ENCODE measurements around the gene KCNAB3. TPM values are rescaled to one million over a fixed set of nuclear protein-coding genes. Genes with fewer than 3 reads are reported as not detected.
A peak's percentile ranks its signal among the peaks of the same experiment; 100 is the strongest.

KCNAB3 gene
- polyA plus RNA-seq, 3 donors: 11.7 TPM; not detected in 2

DNA sequence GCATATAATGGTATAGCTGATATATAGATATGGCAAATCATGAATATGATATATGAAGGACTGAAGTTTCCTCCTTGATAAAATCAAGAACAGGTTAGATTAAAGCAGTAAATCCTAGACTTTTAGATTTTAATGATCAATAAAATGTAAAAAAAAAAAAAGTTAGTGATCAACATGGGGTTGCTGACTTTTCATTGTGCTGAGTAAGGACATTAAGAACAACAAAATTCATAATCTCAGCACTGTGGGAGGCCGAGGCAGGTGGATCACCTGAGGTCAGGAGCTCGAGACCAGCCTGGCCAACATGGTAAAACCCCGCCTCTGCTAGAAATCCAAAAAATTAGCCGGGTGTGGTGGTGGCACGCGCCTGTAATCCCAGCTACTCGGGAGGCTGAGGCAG, 51.4 kb downstream of the KCNAB3 start:
- H3K4me3 ChIP-seq (replicated peaks in 1 of 3; ENCODE audit: low read depth in 2 of 3, low read length in 3 of 3): no peak overlapping the region
- no peak overlapping the region for H3K4me3 Mint-ChIP-seq
- no peaks in the 10 kb centered on the region for H3K36me3 ChIP-seq (replicated peaks in 1 of 2; ENCODE audit: control insufficient read depth in 1 of 2, insufficient read depth in 2 of 2, low read length in 2 of 2)
- peaks cover 5 to 6% of the 10 kb centered on the region in 2 donors for H3K36me3 Mint-ChIP-seq
- 100% methylated on average over 5 of the region's 7 CpGs for WGBS (ENCODE audit: insufficient coverage)
- TF ChIP-seq, protein P1, sequence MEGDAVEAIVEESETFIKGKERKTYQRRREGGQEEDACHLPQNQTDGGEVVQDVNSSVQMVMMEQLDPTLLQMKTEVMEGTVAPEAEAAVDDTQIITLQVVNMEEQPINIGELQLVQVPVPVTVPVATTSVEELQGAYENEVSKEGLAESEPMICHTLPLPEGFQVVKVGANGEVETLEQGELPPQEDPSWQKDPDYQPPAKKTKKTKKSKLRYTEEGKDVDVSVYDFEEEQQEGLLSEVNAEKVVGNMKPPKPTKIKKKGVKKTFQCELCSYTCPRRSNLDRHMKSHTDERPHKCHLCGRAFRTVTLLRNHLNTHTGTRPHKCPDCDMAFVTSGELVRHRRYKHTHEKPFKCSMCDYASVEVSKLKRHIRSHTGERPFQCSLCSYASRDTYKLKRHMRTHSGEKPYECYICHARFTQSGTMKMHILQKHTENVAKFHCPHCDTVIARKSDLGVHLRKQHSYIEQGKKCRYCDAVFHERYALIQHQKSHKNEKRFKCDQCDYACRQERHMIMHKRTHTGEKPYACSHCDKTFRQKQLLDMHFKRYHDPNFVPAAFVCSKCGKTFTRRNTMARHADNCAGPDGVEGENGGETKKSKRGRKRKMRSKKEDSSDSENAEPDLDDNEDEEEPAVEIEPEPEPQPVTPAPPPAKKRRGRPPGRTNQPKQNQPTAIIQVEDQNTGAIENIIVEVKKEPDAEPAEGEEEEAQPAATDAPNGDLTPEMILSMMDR (IDR thresholded peaks at IDR 0.05): no peak
- no peak for DNase-seq
- peaks cover 50% of the 10 kb centered on the region for H3K79me2 ChIP-seq (ENCODE audit: insufficient read depth, low read length)
- no peaks in the 10 kb centered on the region for H3K27me3 ChIP-seq (ENCODE audit: control insufficient read depth in 2 of 2, insufficient read depth in 2 of 2, low read length in 2 of 2)
- H3K9ac ChIP-seq (ENCODE audit: insufficient read depth, low read length, poor library complexity, severe bottlenecking): no peak overlapping the region
- peaks cover 57 to 75% of the 10 kb centered on the region in 2 donors for H3K4me1 ChIP-seq (ENCODE audit: control insufficient read depth in 1 of 2, insufficient read depth in 2 of 2, low read length in 2 of 2)
- no peaks in the 10 kb centered on the region for H4K20me1 ChIP-seq (ENCODE audit: insufficient read depth, low read length)
- no peak overlapping the region for H3K27ac ChIP-seq (ENCODE audit: low read depth in 1 of 2, low read length in 2 of 2)
- H3K9me3 ChIP-seq (replicated peaks in 1 of 2; ENCODE audit: control insufficient read depth in 1 of 2, insufficient read depth in 1 of 2, low read length in 2 of 2): no peaks in the 10 kb centered on the region
- H3K4me2 ChIP-seq (replicated peaks; ENCODE audit: extremely low read depth, low read length, poor library complexity, severe bottlenecking): no peak overlapping the region
- H3K4me1 Mint-ChIP-seq: peaks cover 31% of the 10 kb centered on the region
- H3K27me3 Mint-ChIP-seq (ENCODE audit: low read depth in 3 of 3): no peaks in the 10 kb centered on the region
- no peak overlapping the region for H2AFZ ChIP-seq (ENCODE audit: insufficient read depth, low read depth, low read length, poor library complexity, severe bottlenecking)
- H3K27ac Mint-ChIP-seq: peak overlapping the region in 1 of 7 donors; percentile 32
- H3K9me3 Mint-ChIP-seq: no peaks in the 10 kb centered on the region
- intact Hi-C loops (cut with micrococcal nuclease): no loop called here

DNA sequence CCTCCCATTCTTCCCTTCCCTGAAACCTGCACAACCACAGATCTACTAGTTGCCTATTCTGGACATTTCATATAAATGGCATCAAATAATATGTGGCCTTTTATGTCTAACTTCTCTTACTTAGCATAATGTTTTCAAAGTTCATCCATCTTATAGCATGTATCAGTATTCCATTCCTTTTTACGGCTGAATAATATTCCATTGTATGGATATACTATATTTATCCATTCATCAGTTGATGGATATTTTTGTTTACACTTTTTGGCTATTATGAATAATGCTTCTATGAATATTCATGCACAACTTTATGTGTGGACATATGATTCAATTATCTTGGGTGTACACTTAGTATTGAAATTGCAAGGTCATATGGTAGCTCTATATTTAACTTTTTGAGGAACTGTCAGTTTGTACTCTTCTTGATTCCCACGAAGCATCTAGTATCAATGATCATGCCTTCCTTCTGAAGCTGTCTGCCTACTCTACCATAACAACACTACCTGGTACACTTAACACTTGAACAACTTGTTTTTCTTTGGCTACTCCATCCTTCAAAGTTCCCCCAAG, 53.8 kb downstream of the KCNAB3 start:
- peaks cover 53% of the 10 kb centered on the region for H3K79me2 ChIP-seq (ENCODE audit: insufficient read depth, low read length)

More for the DNA sequence above, 53.8 kb downstream of the KCNAB3 start:
- H3K9ac ChIP-seq (ENCODE audit: insufficient read depth, low read length, poor library complexity, severe bottlenecking): no peak overlapping the region
- peak overlapping the region; percentile 56 for H3K4me2 ChIP-seq (replicated peaks; ENCODE audit: extremely low read depth, low read length, poor library complexity, severe bottlenecking)
- peak overlapping the region in 1 of 3 experiments; percentile 34 for H3K4me3 ChIP-seq (replicated peaks in 1 of 3; ENCODE audit: low read depth in 2 of 3, low read length in 3 of 3)
- no peaks in the 10 kb centered on the region for H3K9me3 ChIP-seq (replicated peaks in 1 of 2; ENCODE audit: control insufficient read depth in 1 of 2, insufficient read depth in 1 of 2, low read length in 2 of 2)
- Mint-ChIP-seq H3K4me1 (peaks cover 50% of the 10 kb centered on the region), H3K9me3 (no peaks in the 10 kb centered on the region), H3K27ac (peak overlapping the region in 6 of 7 donors; percentile 64 to 83 (median 69)), H3K4me3 (peak overlapping the region in 1 of 2 donors; percentile 81), H3K27me3 (ENCODE audit: low read depth in 3 of 3) (no peaks in the 10 kb centered on the region), H3K36me3 (peaks cover 5 to 8% of the 10 kb centered on the region in 2 donors)
- DNase-seq: no peak
- H3K4me1 ChIP-seq (ENCODE audit: control insufficient read depth in 1 of 2, insufficient read depth in 2 of 2, low read length in 2 of 2): peaks cover 56 to 73% of the 10 kb centered on the region in 2 donors
- intact Hi-C loops (cut with micrococcal nuclease): no loop called here
- peak overlapping the region in 1 of 2 donors; percentile 39 for H3K27ac ChIP-seq (ENCODE audit: low read depth in 1 of 2, low read length in 2 of 2)
- no peaks in the 10 kb centered on the region for H3K36me3 ChIP-seq (replicated peaks in 1 of 2; ENCODE audit: control insufficient read depth in 1 of 2, insufficient read depth in 2 of 2, low read length in 2 of 2)
- peak overlapping the region; percentile 32 for H2AFZ ChIP-seq (ENCODE audit: insufficient read depth, low read depth, low read length, poor library complexity, severe bottlenecking)
- no peaks in the 10 kb centered on the region for H3K27me3 ChIP-seq (ENCODE audit: control insufficient read depth in 2 of 2, insufficient read depth in 2 of 2, low read length in 2 of 2)
- 0% methylated on average over 1 of the region's 2 CpGs for whole genome bisulfite sequencing (ENCODE audit: insufficient coverage)
- TF ChIP-seq, protein P1 (IDR thresholded peaks at IDR 0.05): no peak
- no peaks in the 10 kb centered on the region for H4K20me1 ChIP-seq (ENCODE audit: insufficient read depth, low read length)

Measured in CD14-positive monocyte (primary cell).